H1 (cell line): ENCODE data around the gene CCDC30. TPM values are rescaled to one million over a fixed set of nuclear protein-coding genes. Genes with fewer than 3 reads are reported as not detected.

ENCODE experiments used
- CTCF ChIA-PET: fragments of 300-600 bp; sonication (Branson Sonifier 250); formaldehyde crosslinking; loops from one replicate; lab custom pipeline; 2021; ENCODE audit not compliant: partially characterized antibody; lab: Charles Lee
- POLR2A ChIA-PET: fragments of 300-600 bp; sonication (Branson Sonifier 250); formaldehyde crosslinking; loops from one replicate; lab custom pipeline; 2021; ENCODE audit warnings: inconsistent platforms; ENCODE audit not compliant: partially characterized antibody; lab: Charles Lee
- DNase-seq, 2 experiments: peaks; one replicate each; pipeline versions ENCODE4 v3.0.0 to v3.0.0-alpha.2; 2010 to 2022; ENCODE audit warnings: low spot score in 2 of 2, low read depth in 1 of 2, mixed read lengths in 1 of 2
- FAIRE-seq: peaks from 2 replicates; lab custom pipeline; 2011; peaks lifted over from hg19 to GRCh38; lab: Jason Lieb, UNC
- H2AFZ ChIP-seq: 2 replicates; pipeline ENCODE4 v1.8.1; 2012; ENCODE audit warnings: low read length, inconsistent platforms
- H2AK5ac ChIP-seq: 2 replicates; pipeline ENCODE4 v1.6.1; 2013; ENCODE audit warnings: low read depth, low read length
- H2BK120ac ChIP-seq: replicated peaks from 2 replicates; pipeline ENCODE3; 2013; ENCODE audit warnings: low read depth, low read length, inconsistent platforms
- H2BK12ac ChIP-seq: 2 replicates; pipeline ENCODE4 v1.6.1; 2013; ENCODE audit warnings: low read depth, low read length
- H2BK15ac ChIP-seq: 2 replicates; pipeline ENCODE4 v1.6.1; 2013; ENCODE audit warnings: low read length
- H2BK20ac ChIP-seq: 2 replicates; pipeline ENCODE4 v1.6.1; 2013; ENCODE audit warnings: low read length
- H2BK5ac ChIP-seq: 2 replicates; pipeline ENCODE4 v1.6.1; 2013; ENCODE audit warnings: low read depth, low read length
- H3K14ac ChIP-seq: 2 replicates; pipeline ENCODE4 v1.6.1; 2013; ENCODE audit warnings: inconsistent platforms; ENCODE audit not compliant: insufficient read length
- H3K18ac ChIP-seq: 2 replicates; pipeline ENCODE4 v1.6.1; 2013; ENCODE audit warnings: low read length; ENCODE audit errors: extremely low read depth
- H3K23ac ChIP-seq: 2 replicates; pipeline ENCODE4 v1.6.1; 2013; ENCODE audit warnings: inconsistent platforms; ENCODE audit not compliant: insufficient read length
- H3K23me2 ChIP-seq: 2 replicates; pipeline ENCODE4 v1.6.1; 2013; ENCODE audit warnings: low read depth, low read length
- H3K27ac ChIP-seq: 2 replicates; pipeline ENCODE4 v1.6.1; 2011; ENCODE audit warnings: low read depth, low read length, inconsistent platforms
- H3K27me3 ChIP-seq, 4 experiments: replicated peaks in 1 of 4; 1 replicate in 1 of 4; 2 replicates in 3 of 4; pipeline versions ENCODE4 v1.6.1 to v1.8.1; 2011 to 2013; ENCODE audit warnings: low read length in 3 of 4, mild to moderate bottlenecking in 3 of 4, inconsistent platforms in 2 of 4, mixed read lengths in 2 of 4, moderate library complexity in 1 of 4; ENCODE audit not compliant: control insufficient read depth in 3 of 4, insufficient read depth in 3 of 4; ENCODE audit errors: extremely low read depth in 1 of 4
- H3K36me3 ChIP-seq, 4 experiments: 2 replicates each; pipeline versions ENCODE4 v1.6.1 to v1.8.1; 2011 to 2013; ENCODE audit warnings: mild to moderate bottlenecking in 4 of 4, low read length in 3 of 4, moderate library complexity in 2 of 4, control low read depth in 1 of 4, inconsistent platforms in 1 of 4; ENCODE audit not compliant: insufficient read depth in 4 of 4, control insufficient read depth in 2 of 4
- H3K4ac ChIP-seq: replicated peaks from 2 replicates; pipeline ENCODE3; 2013; ENCODE audit warnings: low read length, low read depth, mixed read lengths, inconsistent platforms; ENCODE audit not compliant: insufficient read length
- H3K4me1 ChIP-seq, 4 experiments: replicated peaks in 1 of 4; 1 replicate in 1 of 4; 2 replicates in 3 of 4; pipeline versions ENCODE4 v1.6.1 to v1.8.1; 2011 to 2013; ENCODE audit warnings: low read length in 3 of 4, inconsistent platforms in 2 of 4, mixed read lengths in 1 of 4; ENCODE audit not compliant: insufficient read depth in 4 of 4, control insufficient read depth in 3 of 4
- H3K4me2 ChIP-seq, 2 experiments: 2 replicates each; pipeline versions ENCODE4 v1.6.1 to v1.8.1; 2011 to 2013; ENCODE audit warnings: low read depth in 2 of 2, low read length in 2 of 2, control low read depth in 1 of 2, inconsistent platforms in 1 of 2, mild to moderate bottlenecking in 1 of 2; ENCODE audit not compliant: insufficient read depth in 1 of 2
- H3K4me3 ChIP-seq, 4 experiments: fragments of 200-600, 300-600 bp in 1 of 4; sonication (generic), shearing (Covaris generic), sonication (Bioruptor Twin) in 1 of 4; 2 replicates each; pipeline versions ENCODE4 v1.5.1 to v1.8.1; 2011 to 2016; ENCODE audit warnings: low read length in 4 of 4, low read depth in 3 of 4, control low read depth in 2 of 4, inconsistent platforms in 2 of 4, mild to moderate bottlenecking in 2 of 4, mixed read lengths in 1 of 4, moderate library complexity in 1 of 4; ENCODE audit not compliant: insufficient read depth in 2 of 4; ENCODE audit errors: extremely low read depth in 1 of 4
- H3K56ac ChIP-seq: replicated peaks from 2 replicates; pipeline ENCODE3; 2013; ENCODE audit warnings: low read depth, mild to moderate bottlenecking, mixed read lengths, low read length, inconsistent platforms; ENCODE audit not compliant: insufficient read length
- H3K79me1 ChIP-seq: 2 replicates; pipeline ENCODE4 v1.6.1; 2013; ENCODE audit warnings: low read depth, low read length, control low read depth
- H3K79me2 ChIP-seq, 2 experiments: 2 replicates each; pipeline versions ENCODE4 v1.6.1 to v1.8.1; 2012 to 2013; ENCODE audit warnings: low read length in 2 of 2, mild to moderate bottlenecking in 2 of 2, inconsistent platforms in 1 of 2; ENCODE audit not compliant: insufficient read depth in 2 of 2, control insufficient read depth in 1 of 2
- H3K9ac ChIP-seq, 4 experiments: replicated peaks in 1 of 4; 1 replicate in 1 of 4; 2 replicates in 3 of 4; pipeline versions ENCODE4 v1.6.1 to v1.8.1; 2011 to 2013; ENCODE audit warnings: low read depth in 3 of 4, low read length in 3 of 4, control low read depth in 2 of 4, mild to moderate bottlenecking in 2 of 4, moderate library complexity in 2 of 4, inconsistent platforms in 1 of 4; ENCODE audit errors: extremely low read depth in 1 of 4
- H3K9me3 ChIP-seq, 2 experiments: 2 replicates each; pipeline versions ENCODE4 v1.6.1 to v1.8.1; 2012 to 2013; ENCODE audit warnings: mild to moderate bottlenecking in 2 of 2, moderate library complexity in 2 of 2, control low read depth in 1 of 2, inconsistent platforms in 1 of 2, low read depth in 1 of 2, low read length in 1 of 2, mixed read lengths in 1 of 2; ENCODE audit not compliant: insufficient read depth in 2 of 2
- H4K20me1 ChIP-seq, 2 experiments: replicated peaks in 1 of 2; 2 replicates each; pipeline versions ENCODE3 to v1.8.1; 2011 to 2013; ENCODE audit warnings: inconsistent platforms in 2 of 2, low read length in 2 of 2, mild to moderate bottlenecking in 1 of 2; ENCODE audit not compliant: insufficient read depth in 2 of 2, control insufficient read depth in 1 of 2
- H4K5ac ChIP-seq: 2 replicates; pipeline ENCODE4 v1.6.1; 2013; ENCODE audit warnings: low read length, low read depth, mixed read lengths, inconsistent platforms; ENCODE audit not compliant: insufficient read length
- H4K8ac ChIP-seq: 2 replicates; pipeline ENCODE4 v1.8.0; 2013; ENCODE audit warnings: mild to moderate bottlenecking, moderate library complexity, low read length, inconsistent platforms; ENCODE audit not compliant: insufficient read depth; ENCODE audit errors: extremely low read depth
- H4K91ac ChIP-seq: replicated peaks from 2 replicates; pipeline ENCODE3; 2013; ENCODE audit warnings: low read length, mixed read lengths, inconsistent platforms; ENCODE audit not compliant: insufficient read length
- ATF2 ChIP-seq: IDR thresholded peaks from 2 replicates; pipeline ENCODE4 v1.6.1; 2012; ENCODE audit warnings: low read length, inconsistent platforms
- BRCA1 ChIP-seq: IDR thresholded peaks from 2 replicates; pipeline ENCODE4 v1.6.1; 2012; ENCODE audit warnings: low read depth, low read length, improper control_type of control experiment
- E2F6 ChIP-seq: IDR thresholded peaks from 2 replicates; pipeline ENCODE4 v1.6.1; 2012; ENCODE audit warnings: inconsistent platforms
- FOSL1 ChIP-seq: IDR thresholded peaks from 2 replicates; pipeline ENCODE4 v1.6.1; 2011; ENCODE audit warnings: mild to moderate bottlenecking, low read depth, low read length, moderate library complexity; ENCODE audit not compliant: insufficient read depth
- HDAC2 ChIP-seq, 2 experiments: fragments of 300-600 bp in 1 of 2; sonication (generic) in 1 of 2; IDR thresholded peaks; 2 replicates each; pipeline ENCODE4 v1.6.1; 2011 to 2012; ENCODE audit warnings: low read depth in 2 of 2, low read length in 2 of 2, mild to moderate bottlenecking in 2 of 2, moderate library complexity in 2 of 2, borderline replicate concordance in 1 of 2, inconsistent platforms in 1 of 2
- HDAC6 ChIP-seq: IDR thresholded peaks from one replicate; pipeline ENCODE4 v1.7.1; 2012; ENCODE audit warnings: low read depth, mild to moderate bottlenecking, inconsistent platforms, low read length, moderate library complexity
- JUN ChIP-seq: IDR thresholded peaks from 2 replicates; pipeline ENCODE4 v1.6.1; 2011; ENCODE audit warnings: low read depth, mild to moderate bottlenecking, improper control_type of control experiment, low read length
- JUND ChIP-seq: IDR thresholded peaks from 2 replicates; pipeline ENCODE4 v1.6.1; 2011; ENCODE audit warnings: mild to moderate bottlenecking, improper control_type of control experiment, low read length
- RNF2 ChIP-seq: fragments of 200-900, 300-1000 bp; sonication (generic); IDR thresholded peaks from 2 replicates; pipeline ENCODE4 v1.7.1; 2016; ENCODE audit warnings: borderline replicate concordance, low read depth, mild to moderate bottlenecking, antibody characterized with exemption, low read length; ENCODE audit not compliant: poor library complexity, severe bottlenecking; ENCODE audit errors: missing control alignments
- SP1 ChIP-seq: IDR thresholded peaks from 2 replicates; pipeline ENCODE4 v1.6.1; 2011; ENCODE audit warnings: low read depth, low read length
- SRF ChIP-seq: IDR thresholded peaks from 2 replicates; pipeline ENCODE4 v1.6.1; 2011; ENCODE audit warnings: mild to moderate bottlenecking, low read depth, low read length, moderate library complexity
- WGBS, 2 experiments: shearing (Covaris generic) in 1 of 2; methylation state at CpG; one replicate each; pipeline versions ENCODE4 v1.1.6 to v1.1.7; 2013 to 2015; ENCODE audit warnings: low lambda C conversion rate in 2 of 2, mixed read lengths in 2 of 2, inconsistent platforms in 1 of 2, low coverage in 1 of 2, missing lambda C conversion rate in 1 of 2; ENCODE audit not compliant: insufficient replicate concordance in 2 of 2, insufficient coverage in 1 of 2, insufficient read length in 1 of 2; ENCODE audit errors: extremely low coverage in 1 of 2, missing lambda C conversion rate in 1 of 2; 5-methylcytosine and 5-hydroxymethylcytosine counted together
- polyA plus RNA-seq, 7 experiments: library from polyadenylated mRNA; depleted of rRNA in 3 of 7; stranded (reverse) in 5 of 7; unstranded in 2 of 7; fragments of >200 nt in 5 of 7; fragments of 200-250 nt in 2 of 7; gene quantifications; 1 replicate in 5 of 7; 2 replicates in 1 of 7; 4 replicates in 1 of 7; pipeline versions ENCODE4 v1.2.1 to v1.2.3, GENCODE V29; 2011 to 2013; ENCODE audit warnings: missing spikeins in 2 of 7, mixed read lengths in 2 of 7
- total RNA-seq: library from RNA; stranded (reverse); fragmentation: NEBNext Ultra II Directional; extraction: Animal tissue kit (Norgen Biotek cat#: 25700); gene quantifications from 2 replicates; pipeline ENCODE4 v1.2.1, GENCODE V29; 2021

Gene CCDC30
- total and polyA plus RNA-seq, 2 of the 8 experiments (the other 6 are each of a cell fraction or from before 2014, with no cell fraction given): 0.60 to 1.8 TPM

GRCh38 chr1:42480921-42481320 lies 17.8 kb downstream of the CCDC30 start:
- ChIA-PET POLR2A (interaction anchor here (0.7 kb wide), 1 partner anchor 124 kb away, joined by 3 read pairs; no protein-coding TSS in a partner anchor), CTCF (interaction anchor here (0.6 to 1.7 kb wide), 3 partner anchors 9 to 61 kb away, joined by 3 to 4 read pairs (median 3); no protein-coding TSS in a partner anchor)
- H2BK15ac ChIP-seq: no peak overlapping the region
- no peak overlapping the region for H2BK5ac ChIP-seq
- H2BK12ac ChIP-seq: no peak overlapping the region
- H2BK20ac ChIP-seq: no peak overlapping the region
- H3K18ac ChIP-seq: no peak overlapping the region
- no peak overlapping the region for H2AK5ac ChIP-seq
- H3K4me3 ChIP-seq: no peak overlapping the region
- no peak for TF ChIP-seq HDAC6
- no peak for TF ChIP-seq JUN
- no peak for TF ChIP-seq RNF2
- TF ChIP-seq JUND: no peak
- no peak for TF ChIP-seq HDAC2 (IDR thresholded peaks at IDR 0.05; ENCODE audit: borderline replicate concordance in 1 of 2, low read depth in 2 of 2, low read length in 2 of 2)
- TF ChIP-seq BRCA1: no peak
- no peak for TF ChIP-seq E2F6
- TF ChIP-seq FOSL1: no peak
- no peak for TF ChIP-seq ATF2
- TF ChIP-seq SRF: no peak
- no peak for TF ChIP-seq SP1
- H3K14ac ChIP-seq: no peak overlapping the region
- H2AFZ ChIP-seq: no peak overlapping the region
- H3K9me3 ChIP-seq: no peaks in the 10 kb centered on the region
- H2BK120ac ChIP-seq: no peak overlapping the region
- no peak overlapping the region for H3K23ac ChIP-seq
- no peaks in the 10 kb centered on the region for H3K36me3 ChIP-seq
- no peak overlapping the region for H3K56ac ChIP-seq
- H3K27me3 ChIP-seq: no peaks in the 10 kb centered on the region
- no peaks in the 10 kb centered on the region for H3K79me1 ChIP-seq
- DNase-seq (no peak), FAIRE-seq (no peak)
- no peak overlapping the region for H3K4ac ChIP-seq
- no peak overlapping the region for H4K5ac ChIP-seq
- H4K91ac ChIP-seq: no peak overlapping the region
- H3K9ac ChIP-seq: no peak overlapping the region
- no peaks in the 10 kb centered on the region for H3K4me1 ChIP-seq
- no peaks in the 10 kb centered on the region for H4K20me1 ChIP-seq
- 100% methylated on average over 1 of the region's 1 CpG; no CpG with 5 or more reads in 1 of the 2 experiments for whole genome bisulfite sequencing, 2 experiments
- no peak overlapping the region for H4K8ac ChIP-seq
- no peak overlapping the region for H3K4me2 ChIP-seq
- H3K79me2 ChIP-seq: no peaks in the 10 kb centered on the region
- no peak overlapping the region for H3K27ac ChIP-seq
- no peaks in the 10 kb centered on the region for H3K23me2 ChIP-seq
